ENCODE measurements around the gene CECR2.

GRCh38 chr22:17537155-17537554 is 167.9 kb downstream of the CECR2 start:
- TF ChIP-seq RAD21 (IDR thresholded peaks at IDR 0.05; ENCODE audit: low read depth) (no peak), FOXM1 (IDR thresholded peaks at IDR 0.05; ENCODE audit: borderline replicate concordance, low read depth) (no peak), EP300 (IDR thresholded peaks at IDR 0.05; ENCODE audit: borderline replicate concordance) (no peak), USF1 (IDR thresholded peaks at IDR 0.05) (no peak), TAF1 (IDR thresholded peaks at IDR 0.05; ENCODE audit: low read depth) (no peak)
